ENCODE results near the gene SELENOI.
"Not testable (repeated sequence)": the region's sequence is repeated elsewhere in the genome, so short reads cannot be mapped to it uniquely, and the experiment has no call there.

SELENOI gene

DNA sequence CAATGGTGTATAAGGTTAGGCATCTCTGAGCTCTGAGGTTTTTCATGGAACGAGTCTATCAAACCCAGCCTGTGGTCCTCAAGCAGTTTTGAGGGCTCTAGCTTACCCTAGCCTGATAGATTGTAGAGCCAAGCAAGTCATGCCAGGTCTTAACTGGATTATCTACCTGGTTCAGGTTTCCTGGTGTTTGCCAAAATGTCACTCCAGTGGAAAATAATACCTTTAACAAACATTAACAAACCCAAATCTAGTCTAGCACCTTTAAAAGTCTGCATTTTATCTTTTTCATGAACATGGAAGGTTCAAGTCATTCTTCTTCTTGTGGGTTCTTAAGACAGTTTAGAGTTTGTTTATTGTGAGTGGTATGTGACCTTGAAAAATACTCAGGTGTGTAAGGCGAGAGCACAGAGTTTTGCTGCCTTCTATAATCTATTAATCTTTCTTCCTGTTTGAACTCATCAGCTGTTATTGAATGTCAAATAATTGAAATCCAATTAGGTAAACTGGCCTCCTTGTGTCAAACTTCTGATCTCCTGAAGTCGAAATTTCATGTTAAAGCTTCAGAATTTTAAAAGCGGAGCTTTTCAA lies 14.0 kb downstream of the SELENOI start:
- DNase-seq: no peak

DNA sequence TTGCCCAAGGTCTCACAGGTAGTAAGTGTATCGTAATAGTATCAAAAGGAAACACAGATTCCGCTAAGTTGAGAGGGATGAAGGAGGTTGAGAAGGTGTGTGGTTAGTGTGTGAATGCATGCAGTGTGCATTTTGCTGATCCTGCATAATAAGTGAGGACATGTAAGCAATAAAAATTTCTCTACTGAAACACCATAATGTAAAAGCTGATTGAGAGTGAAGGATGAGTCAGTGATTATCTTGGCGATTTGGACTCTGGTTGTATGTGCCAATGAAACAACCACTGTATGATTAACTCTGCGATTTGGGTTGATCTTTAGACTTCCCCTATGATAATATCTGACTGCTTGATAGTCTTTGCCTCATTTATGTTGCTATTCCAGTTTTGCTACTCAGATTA lies 17.4 kb downstream of the SELENOI start:
- no peak for DNase-seq

DNA sequence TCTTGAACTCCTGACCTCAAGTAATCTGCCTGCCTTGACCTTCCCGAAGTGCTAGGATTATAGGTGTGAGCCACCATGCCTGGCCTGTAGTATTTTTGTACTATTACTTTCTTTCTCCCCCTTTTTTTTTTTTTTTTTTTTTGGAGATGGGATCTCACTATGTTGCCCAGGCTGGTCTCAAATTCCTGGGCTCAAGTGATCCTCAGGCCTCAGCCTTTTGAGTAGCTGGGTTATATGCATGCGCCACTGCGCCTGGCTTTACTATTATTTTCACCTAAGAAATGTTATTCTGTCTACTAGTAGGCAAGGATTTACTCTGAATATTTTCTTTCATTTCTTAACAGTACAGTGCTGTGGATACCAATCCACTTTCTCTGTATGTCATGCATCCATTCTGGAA lies 18.0 kb downstream of the SELENOI start:
- no peak for DNase-seq

DNA sequence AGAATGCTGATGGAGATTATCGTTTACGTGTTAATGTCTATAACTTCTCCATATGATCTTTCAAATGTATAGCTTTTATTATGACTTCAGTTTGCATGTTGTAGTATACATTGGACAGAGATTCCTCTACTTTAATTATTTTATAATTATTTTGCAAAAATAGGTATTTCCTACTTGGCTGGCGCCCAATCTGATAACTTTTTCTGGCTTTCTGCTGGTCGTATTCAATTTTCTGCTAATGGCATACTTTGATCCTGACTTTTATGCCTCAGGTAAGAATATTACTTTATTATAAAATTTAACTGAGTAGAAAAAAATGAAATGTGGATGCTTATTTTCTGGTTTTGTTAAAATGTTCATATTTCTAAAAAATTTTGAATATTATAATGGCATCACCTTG lies 18.7 kb downstream of the SELENOI start:
- no peak for DNase-seq

DNA sequence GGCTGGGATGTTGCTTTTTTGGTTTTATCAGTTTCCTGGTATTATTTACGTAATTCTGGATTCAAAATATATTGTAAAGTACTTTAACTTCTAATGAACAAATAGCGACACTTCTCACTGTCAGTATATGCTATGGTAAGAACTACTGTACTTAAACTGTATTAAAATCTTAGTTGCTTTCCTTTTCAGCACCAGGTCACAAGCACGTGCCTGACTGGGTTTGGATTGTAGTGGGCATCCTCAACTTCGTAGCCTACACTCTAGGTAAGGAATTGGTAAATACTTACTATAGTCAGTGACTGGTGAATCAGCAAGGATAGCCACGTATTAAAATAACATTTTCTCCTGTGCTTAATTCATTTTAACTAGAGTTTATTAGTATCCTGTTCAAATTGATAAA lies 21.0 kb downstream of the SELENOI start:
- no peak for DNase-seq

DNA sequence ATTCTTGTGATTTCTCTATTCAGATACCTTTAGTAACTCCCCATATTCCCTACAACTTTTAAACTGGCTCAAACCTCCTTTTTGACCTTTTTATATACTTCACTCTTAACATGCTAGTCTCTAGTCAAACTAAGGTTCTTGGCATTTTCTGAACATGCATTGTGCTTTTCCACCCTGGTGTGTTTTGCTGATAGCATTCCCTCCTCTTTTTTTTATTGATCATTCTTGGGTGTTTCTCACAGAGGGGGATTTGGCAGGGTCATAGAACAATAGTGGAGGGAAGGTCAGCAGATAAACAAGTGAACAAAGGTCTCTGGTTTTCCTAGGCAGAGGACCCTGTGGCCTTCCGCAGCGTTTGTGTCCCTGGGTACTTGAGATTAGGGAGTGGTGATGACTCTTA lies 23.7 kb downstream of the SELENOI start:
- DNase-seq: not testable (repeated sequence)

DNA sequence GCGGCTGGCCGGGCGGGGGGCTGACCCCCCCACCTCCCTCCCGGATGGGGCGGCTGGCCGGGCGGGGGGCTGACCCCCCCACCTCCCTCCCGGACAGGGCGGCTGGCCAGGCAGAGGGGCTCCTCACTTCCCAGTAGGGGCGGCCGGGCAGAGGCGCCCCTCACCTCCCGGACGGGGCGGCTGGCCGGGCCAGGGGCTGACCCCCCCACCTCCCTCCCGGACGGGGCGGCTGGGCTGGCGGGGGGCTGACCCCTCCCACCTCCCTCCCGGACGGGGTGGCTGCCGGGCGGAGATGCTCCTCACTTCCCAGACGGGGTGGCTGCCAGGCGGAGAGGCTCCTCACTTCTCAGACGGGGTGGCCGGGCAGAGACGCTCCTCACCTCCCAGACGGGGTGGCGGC lies 25.0 kb downstream of the SELENOI start:
- not testable (repeated sequence) for DNase-seq

DNA sequence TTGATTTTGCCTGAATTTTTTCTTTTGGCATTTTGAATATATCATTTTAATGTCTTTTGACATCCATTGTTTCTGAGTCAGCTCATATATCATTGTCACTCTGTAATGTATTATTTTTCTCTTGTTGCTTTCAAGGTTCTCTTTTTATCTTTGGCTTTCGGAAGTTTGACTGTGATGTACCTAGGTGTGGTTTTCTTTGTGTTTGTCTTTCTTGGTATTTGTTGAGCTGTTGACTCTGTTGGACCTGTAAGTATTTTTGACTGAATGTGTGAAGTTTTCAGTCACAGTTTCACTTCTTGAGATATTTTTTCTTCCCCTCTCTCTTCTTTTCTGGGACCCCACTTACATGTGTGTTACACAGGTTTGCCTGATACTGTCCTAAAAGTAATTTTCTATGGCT lies 30.9 kb downstream of the SELENOI start:
- no peak for DNase-seq

DNA sequence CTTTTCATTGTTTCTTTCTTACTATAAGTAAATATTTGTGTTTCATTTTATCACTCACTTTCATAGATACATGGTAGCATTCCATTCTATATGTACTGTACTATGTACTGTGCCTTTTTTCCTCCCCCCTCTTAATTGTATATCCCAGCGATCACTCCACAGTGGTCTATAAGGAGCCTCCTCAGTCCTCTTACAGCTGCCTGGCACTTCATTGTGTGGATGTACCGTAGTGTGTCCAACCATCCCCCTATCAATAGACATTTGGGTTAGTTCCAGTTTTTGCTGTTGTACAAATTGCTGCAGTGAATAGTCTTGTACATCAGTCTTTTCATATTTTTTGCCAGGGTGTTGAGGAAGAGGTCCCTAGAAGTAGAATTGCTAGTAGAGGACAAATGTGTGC lies 34.3 kb downstream of the SELENOI start:
- DNase-seq: no peak

DNA sequence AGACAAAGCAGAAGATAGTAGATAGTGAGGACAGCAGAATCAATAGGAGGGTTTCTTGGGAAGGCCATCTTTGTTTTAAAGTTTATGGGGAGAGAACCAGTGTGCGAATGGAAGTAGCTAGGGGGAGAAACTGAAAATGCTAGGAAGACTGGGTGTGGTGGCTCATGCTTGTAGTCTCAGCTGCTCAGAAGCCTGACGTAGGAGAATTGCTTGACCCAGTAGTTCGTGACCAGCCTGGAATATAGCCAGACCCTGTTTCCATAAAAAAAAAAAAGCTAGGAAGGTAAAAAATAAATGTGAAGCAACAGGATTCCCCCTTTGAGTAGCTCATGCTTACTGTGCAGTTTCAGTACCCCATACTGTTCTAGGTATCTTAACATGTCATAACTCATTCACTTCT lies 36.6 kb downstream of the SELENOI start:
- no peak for DNase-seq

DNA sequence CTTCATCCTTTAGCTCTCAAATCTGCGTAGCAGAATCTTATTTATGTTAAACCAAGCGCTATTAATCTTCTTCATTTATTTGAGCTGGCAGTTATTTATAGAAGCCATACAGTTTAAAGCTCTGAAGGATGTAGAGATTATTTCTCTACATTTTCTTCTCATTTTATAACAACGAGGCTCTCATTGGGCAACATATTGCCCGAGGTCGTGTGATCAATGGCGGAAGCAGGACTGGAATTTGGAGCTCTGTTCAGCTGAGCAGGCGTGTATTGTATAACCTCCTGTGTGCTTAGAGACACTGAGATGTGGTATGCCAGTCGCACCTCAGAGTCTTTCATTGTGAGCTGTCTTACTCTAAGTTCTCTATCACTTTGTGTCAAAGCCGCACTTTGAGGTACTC lies 38.2 kb downstream of the SELENOI start:
- no peak for DNase-seq

DNA sequence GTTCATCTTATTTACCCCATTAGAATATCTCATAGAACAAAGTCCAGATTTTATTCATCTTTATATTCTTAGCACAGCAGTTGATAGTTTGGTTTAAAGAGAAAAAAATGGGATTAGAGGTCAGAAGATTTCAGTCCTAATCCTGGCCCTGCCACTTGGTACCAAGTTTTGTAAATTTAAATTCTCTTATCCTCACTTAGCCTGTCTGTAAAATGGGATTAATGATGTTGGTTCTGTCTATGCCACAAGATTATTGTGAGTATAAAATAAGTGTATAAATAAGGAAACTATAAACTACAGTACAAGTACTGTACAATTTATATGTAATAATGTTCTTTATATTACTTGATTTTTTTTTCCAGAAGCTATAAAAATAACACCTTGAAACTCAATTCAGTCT lies 38.7 kb downstream of the SELENOI start:
- no peak for DNase-seq

DNA sequence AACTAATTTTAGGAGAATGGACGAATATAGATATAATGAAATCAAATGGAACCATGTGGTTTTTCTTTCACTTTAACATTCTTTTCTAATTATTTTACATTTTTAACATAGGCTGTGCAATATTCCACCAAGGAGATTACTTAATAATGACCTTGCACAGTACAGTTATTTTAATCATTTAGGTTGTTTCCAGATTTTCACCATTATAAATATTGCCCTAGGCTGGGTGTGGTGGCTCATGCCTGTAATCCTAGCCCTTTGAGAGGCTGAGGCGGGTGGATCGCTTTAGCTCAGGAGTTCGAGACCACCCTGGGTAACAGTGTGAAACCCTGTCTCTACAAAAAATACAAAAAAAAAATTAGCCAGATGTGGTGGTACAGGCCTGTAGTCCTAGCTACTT lies 41.2 kb downstream of the SELENOI start:
- no peak for DNase-seq

DNA sequence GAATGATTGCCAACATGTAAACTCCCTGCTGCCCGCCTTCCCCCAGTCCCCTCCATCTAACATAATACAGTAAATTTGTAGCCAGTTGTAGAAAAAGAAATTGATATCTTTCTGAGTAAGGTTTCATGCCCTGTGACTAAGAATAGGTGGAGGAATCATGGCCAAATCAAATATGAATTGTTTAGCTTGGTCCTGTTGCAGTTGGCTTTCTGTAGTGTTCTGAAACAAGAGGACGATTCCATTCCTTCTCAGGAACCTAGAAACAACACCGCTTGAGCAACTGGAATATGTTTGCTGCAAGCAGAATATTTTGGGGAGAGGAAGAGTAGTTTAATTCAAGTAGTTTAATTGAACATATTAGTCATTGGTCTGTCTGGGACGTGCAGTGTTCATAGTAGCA lies 48.8 kb downstream of the SELENOI start:
- DNase-seq: no peak

DNA sequence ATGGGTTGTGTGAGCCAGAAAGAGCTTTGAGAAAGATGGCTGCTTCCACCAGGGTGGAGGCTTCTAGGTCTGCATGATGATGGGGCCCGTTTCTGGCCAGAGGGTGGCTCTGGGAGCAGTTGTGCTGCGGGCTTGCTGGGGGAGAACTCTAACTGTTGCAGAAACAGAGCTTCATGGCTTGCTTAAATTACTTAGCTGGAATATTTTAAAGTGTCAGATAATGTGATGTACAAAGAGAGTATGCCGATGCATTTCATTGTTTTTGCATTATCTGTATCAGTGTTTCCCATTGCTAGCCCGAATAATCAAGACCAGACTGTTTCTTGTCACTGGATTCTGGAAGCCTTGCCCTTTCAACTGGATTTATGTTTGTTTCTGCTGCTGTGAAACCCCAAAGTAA lies 49.5 kb downstream of the SELENOI start:
- no peak for DNase-seq

DNA sequence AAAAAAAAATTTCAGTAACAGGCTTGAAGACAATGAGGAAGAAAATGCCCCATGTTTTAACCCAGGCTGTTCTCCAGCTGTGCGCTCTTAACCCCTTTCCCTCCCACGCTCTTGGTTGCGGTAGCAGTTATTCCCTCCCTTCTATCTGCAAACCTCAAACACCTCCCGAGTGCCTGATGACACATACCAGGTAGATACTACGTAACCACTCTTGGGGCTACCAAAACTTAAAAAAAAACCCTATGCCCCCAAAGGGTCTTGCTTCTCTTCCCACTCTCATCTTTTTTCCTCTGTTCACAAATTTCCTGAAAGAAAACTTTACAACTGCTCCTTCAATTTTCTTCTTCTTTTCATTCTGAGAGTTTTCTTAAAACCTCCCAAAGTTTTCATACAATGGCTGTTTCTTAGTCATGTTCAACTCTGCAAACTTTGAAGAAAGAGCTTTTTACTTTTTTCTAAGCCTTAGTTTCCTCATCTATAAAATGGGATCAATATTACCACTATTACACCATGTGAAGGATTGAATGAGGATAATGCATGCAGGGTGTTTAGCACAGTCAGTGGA lies 50.9 kb downstream of the SELENOI start:
- DNase-seq: no peak

DNA sequence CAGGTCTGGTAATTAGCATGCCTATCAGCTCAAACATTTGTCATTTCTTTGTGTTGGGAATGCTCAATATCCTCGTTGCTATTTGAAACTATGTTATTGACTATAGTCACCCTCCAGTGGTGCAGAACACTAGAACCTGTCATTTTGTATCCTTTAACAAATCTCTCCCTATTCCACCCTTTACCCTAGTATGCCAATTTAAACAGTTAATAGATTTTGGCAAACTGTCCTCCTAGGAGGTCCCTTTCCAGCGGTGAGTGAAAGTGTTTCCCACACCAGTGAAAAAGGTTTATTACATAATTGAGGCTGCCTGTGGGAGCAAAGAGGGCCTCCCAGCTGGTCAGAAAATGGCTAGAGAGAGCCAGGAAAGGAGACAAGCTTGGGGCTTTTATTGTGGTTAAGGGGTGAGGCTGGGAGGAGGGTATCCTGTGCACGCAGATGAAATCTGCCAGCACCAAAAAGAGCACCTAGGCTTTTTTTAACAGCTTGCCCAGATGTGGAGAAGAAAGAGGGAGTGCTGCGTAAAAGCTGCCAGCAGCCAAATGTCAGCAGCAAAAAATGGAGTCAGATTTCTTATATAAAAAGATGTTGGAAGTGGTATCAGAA lies 53.9 kb downstream of the SELENOI start:
- no peak for DNase-seq

DNA sequence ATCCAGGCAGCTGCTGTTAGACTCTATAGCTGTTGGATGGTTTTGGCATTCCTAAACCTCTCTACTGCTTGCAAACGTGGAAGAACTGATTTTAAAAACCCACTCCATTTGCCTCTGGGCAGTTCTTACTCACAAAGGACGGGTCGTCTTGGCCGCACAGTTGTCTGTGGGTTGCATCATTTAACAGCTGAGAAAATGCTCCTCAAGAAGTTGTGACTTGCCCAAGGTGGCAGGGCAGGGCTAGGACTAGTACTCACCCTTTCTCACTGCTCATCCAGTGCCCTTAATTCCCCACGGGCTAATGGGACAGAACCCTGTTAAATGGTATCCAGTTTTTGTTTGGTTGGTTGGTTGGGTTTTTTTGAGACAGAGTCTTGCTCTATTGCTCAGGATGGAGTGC lies 54.8 kb downstream of the SELENOI start:
- DNase-seq: no peak

DNA sequence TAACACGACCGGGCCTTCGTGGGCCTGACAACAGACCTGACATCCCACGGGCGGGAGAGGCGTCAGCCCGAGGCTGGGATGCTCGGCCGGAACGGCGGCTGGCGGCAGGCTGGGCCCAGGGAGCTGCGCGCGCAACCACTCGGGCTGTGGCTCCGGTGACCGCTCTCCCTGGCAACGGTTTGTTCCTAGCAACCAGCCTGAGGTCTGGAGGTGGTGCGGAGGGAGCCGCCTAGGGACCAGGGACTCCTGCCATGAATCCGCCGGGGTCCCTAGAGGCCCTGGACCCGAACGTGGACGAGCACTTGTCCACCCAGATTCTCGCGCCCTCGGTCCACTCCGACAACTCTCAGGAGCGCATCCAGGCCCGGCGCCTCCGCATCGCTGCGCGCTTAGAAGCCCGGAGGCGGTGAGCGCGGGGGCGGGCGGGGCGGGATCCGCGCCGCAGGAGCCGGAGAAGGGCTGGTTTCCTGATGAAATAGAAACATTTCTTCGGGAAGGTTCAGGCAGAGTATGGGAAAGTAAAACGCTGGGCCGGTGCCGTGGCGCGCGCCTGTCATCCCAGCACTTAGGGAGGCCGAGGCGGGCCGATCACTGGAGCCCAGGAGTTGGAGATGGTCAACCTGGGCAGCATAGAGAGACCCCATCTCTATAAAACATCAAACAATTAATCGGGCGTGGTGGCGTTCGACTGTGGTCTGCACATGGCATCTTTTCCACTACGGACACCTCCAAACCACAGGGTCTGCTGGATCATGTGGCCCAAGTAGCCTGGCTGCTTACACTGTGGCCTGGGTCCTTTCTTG lies 56.0 kb downstream of the SELENOI start, which contains the start of gene DRC1:
Gene DRC1 (plus strand): TSS at position 182 of the 803 bp plus-strand sequence. CDS start 70 bp downstream, at position 252.
- no peak for DNase-seq

DNA sequence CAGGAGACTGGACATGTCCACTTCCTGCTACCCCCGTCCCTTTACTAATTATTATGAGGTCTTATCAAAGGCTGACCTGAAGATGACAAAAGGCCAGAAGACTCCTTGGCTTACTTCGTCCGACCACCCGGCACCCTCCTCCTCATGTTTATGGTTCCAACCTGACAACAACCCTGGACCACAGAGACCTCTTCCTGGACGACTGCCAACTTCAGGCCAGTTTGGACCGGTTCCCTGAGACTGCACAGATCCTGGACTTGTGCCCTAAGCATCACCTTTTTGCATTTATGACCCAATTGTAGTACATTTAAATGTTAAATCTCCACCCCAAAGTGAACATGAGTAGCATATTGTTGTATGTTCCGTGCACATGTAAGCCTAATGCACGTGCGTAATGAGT lies 61.6 kb downstream of the SELENOI start:
- DNase-seq: no peak

DNA sequence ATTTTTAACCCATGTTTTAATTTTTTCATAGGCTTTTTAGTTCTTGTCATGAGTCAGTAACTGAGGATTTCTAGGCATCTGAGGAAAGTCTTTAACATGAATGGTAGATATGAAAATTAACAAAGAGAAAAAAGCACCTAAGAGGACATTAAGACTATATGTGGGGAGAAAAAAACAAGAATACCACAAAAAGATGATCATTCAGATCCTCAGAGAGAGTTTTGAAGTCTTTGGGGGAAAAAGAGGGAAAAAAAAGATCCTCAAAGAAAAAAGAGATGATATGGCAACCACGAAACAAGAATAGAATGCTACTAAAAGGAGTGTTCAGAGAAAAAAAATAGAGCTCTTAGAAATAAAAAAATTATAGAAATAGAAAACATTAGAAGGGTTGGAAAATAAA lies 63.8 kb downstream of the SELENOI start:
- no peak for DNase-seq

DNA sequence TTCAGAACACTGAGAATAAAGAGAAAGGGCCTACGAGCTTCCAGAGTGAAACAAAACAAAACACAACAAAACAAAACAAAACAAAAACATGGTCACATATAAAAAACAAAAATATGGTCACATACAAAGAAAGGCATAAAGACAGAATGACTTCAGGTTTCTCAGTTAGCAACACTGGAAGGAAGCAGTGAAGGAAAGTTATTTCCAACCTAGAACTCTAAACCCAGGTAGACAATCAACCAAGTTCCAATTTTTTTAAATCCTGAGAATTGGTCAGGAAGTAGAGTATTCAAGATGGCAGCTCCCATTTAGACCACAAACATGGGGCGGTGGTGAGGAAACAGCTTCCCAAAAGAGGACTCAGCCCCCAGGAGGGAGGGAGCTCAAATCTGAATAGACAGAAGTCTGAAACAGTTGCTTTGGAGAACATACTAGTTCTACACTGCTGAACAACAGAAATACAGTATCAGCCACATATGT lies 64.9 kb downstream of the SELENOI start:
- DNase-seq: no peak

DNA sequence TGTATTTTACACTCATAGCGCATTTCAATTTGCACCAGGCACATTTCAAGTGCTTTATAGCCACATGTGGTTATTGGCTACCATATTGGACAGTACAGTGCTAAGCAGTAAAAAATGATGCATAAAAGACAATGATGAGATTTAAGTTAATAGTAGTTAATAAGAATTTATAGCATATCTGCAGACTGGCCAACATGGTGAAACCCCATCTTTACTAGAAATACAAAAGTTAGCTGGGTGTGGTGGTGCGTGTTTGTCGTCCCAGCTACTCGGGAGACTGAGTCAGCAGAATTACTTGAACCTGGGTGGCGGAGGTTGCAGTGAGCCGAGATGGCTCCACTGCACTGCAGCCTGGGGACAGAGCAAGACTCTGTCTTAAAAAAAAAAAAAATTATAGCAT lies 65.5 kb downstream of the SELENOI start:
- DNase-seq: no peak

Data from T1000 (cell line).